Activated CD4-positive, CD25-positive, alpha-beta regulatory T cell (primary cell): Measurements from ENCODE around the gene XCL2.

Source experiments
- DNase-seq, 4 experiments: peaks; one replicate each; lab custom pipeline; 2025; lab: John Stamatoyannopoulos, UW

The XCL2 gene

GRCh38 chr1:168513656-168514404 lies 30.0 kb downstream of the XCL2 start:
- DNase-seq: no peak

GRCh38 chr1:168512864-168513595 lies 30.8 kb downstream of the XCL2 start:
- no peak for DNase-seq

GRCh38 chr1:168509875-168510791 lies 33.7 kb downstream of the XCL2 start:
- no peak for DNase-seq

GRCh38 chr1:168509210-168509609 lies 34.6 kb downstream of the XCL2 start:
- no peak for DNase-seq

GRCh38 chr1:168507828-168508227 lies 36.0 kb downstream of the XCL2 start:
- no peak for DNase-seq

- DNase-seq: no peak
Measured at GRCh38 chr1:168507231-168507630, 36.6 kb downstream of the XCL2 start.

GRCh38 chr1:168506204-168506819 lies 37.5 kb downstream of the XCL2 start:
- DNase-seq: no peak

- DNase-seq: no peak
Measured at GRCh38 chr1:168505006-168505405, 38.8 kb downstream of the XCL2 start.

- DNase-seq: no peak
Measured at GRCh38 chr1:168504064-168504837, 39.5 kb downstream of the XCL2 start.

- DNase-seq: no peak
Measured at GRCh38 chr1:168499688-168500049, 44.1 kb downstream of the XCL2 start.

GRCh38 chr1:168498956-168499687 lies 44.7 kb downstream of the XCL2 start:
- DNase-seq: no peak

- no peak for DNase-seq
Measured at GRCh38 chr1:168498159-168498631, 45.6 kb downstream of the XCL2 start.

- no peak for DNase-seq
Measured at GRCh38 chr1:168497376-168497950, 46.3 kb downstream of the XCL2 start.

GRCh38 chr1:168491527-168492164 lies 52.2 kb downstream of the XCL2 start:
- no peak for DNase-seq
